HTERT RPE-1 (cell line): Measurements from ENCODE around the gene AMIGO1.

ENCODE experiments used
- in situ Hi-C: fragments of 300-500 bp; cut with MboI; formaldehyde crosslinking; loops from 4 replicates; pipeline ENCODE4 v1.14.3; 2020; ENCODE audit warnings: low sequenced_read_pairs

The AMIGO1 gene

GRCh38 chr1:109509176-109510134 lies at the start of gene AMIGO1:
TSS of gene AMIGO1 (minus strand) at chr1:109509727. CDS start at chr1:109508912, 815 bp downstream.
- in situ Hi-C loops: no loop called here

- in situ Hi-C loops: no loop called here
Measured at GRCh38 chr1:109557520-109557919, 48.0 kb upstream of the AMIGO1 start.

- in situ Hi-C loops: no loop called here
Measured at GRCh38 chr1:109556563-109556962, 47.0 kb upstream of the AMIGO1 start.

GRCh38 chr1:109548321-109549267 lies 39.1 kb upstream of the AMIGO1 start, which contains the start of gene GNAI3:
TSS of gene GNAI3 (plus strand) at chr1:109548615. CDS start at chr1:109548721, 106 bp downstream.
- in situ Hi-C loops: no loop called here

GRCh38 chr1:109547463-109548320 lies 38.2 kb upstream of the AMIGO1 start:
- in situ Hi-C loops: no loop called here

- in situ Hi-C loops: no loop called here
Measured at GRCh38 chr1:109546311-109547109, 37.0 kb upstream of the AMIGO1 start.

GRCh38 chr1:109543988-109544735 lies 34.6 kb upstream of the AMIGO1 start:
- in situ Hi-C loops: no loop called here

GRCh38 chr1:109543283-109543987 lies 33.9 kb upstream of the AMIGO1 start:
- in situ Hi-C loops: no loop called here

GRCh38 chr1:109542657-109543056 lies 33.1 kb upstream of the AMIGO1 start:
- in situ Hi-C loops: no loop called here

- in situ Hi-C loops: no loop called here
Measured at GRCh38 chr1:109541102-109541501, 31.6 kb upstream of the AMIGO1 start.

GRCh38 chr1:109539676-109540075 lies 30.1 kb upstream of the AMIGO1 start, which contains the start of gene GPR61:
TSS of gene GPR61 (plus strand) at chr1:109539872. CDS start at chr1:109543023, 3,151 bp downstream.
- in situ Hi-C loops: no loop called here

- in situ Hi-C loops: no loop called here
Measured at GRCh38 chr1:109538827-109539555, 29.5 kb upstream of the AMIGO1 start.

GRCh38 chr1:109537450-109538178 lies 28.1 kb upstream of the AMIGO1 start:
- in situ Hi-C loops: no loop called here

- in situ Hi-C loops: no loop called here
Measured at GRCh38 chr1:109535971-109536491, 26.5 kb upstream of the AMIGO1 start.

GRCh38 chr1:109535481-109535880 lies 26.0 kb upstream of the AMIGO1 start:
- in situ Hi-C loops: no loop called here

- in situ Hi-C loops: no loop called here
Measured at GRCh38 chr1:109534307-109534858, 24.9 kb upstream of the AMIGO1 start.
